GM13976 (cell line): ENCODE results near the gene UBE2O.

ENCODE experiments used
- DNase-seq: peaks from one replicate; pipeline ENCODE4 v3.0.0; 2012; ENCODE audit warnings: low spot score
- in situ Hi-C: fragments of 300-500 bp; cut with MboI; formaldehyde crosslinking; loops from one replicate; pipeline ENCODE4 v1.12.0; 2022; ENCODE audit warnings: low sequenced_read_pairs, mixed read lengths, inconsistent platforms; ENCODE audit not compliant: unreplicated experiment
- TF ChIP-seq, protein P1 (sequence below): IDR thresholded peaks from 2 replicates; pipeline ENCODE4 v1.5.1; 2012; ENCODE audit warnings: borderline replicate concordance, mild to moderate bottlenecking; ENCODE audit not compliant: insufficient read depth; ENCODE audit errors: extremely low read depth, missing control alignments, control extremely low read depth

Gene UBE2O

DNA sequence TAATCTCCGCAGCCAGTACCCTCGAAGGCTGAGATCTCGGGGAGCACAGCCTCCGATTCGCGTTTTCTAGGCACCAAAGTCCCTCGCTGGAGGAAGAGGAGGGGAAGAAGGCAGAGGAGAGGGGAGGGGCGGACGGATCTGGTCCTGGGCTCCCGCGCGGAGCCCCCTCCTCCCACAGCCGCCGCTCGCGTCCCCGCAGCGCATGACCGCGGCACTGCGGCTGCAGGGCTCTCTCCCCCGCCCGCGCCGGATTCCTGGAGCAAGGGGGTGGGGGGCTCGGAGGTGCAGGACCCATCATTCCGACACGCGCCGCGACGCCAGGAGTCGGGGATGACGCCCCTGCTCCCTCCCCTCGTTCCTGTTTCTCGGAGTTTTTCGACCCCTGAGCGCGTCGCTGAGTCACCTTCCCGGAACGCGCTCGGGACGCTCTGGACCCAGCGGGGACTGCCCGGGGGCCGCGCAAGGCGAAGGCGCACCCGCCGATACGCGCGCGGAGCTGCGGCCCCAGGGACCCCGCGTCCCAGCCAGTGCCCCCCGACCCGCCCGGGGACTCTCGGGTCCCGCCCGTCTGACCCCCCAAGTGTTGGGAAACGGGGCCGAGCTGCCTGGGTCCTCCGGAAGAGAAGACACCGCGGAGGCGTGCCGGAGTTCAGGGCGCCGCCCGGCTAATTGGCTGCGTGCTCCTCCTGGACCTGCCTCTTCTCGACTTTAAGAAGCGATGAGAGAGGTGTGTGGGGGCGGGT is 70.0 kb downstream of the UBE2O start:
- TF ChIP-seq, protein P1, sequence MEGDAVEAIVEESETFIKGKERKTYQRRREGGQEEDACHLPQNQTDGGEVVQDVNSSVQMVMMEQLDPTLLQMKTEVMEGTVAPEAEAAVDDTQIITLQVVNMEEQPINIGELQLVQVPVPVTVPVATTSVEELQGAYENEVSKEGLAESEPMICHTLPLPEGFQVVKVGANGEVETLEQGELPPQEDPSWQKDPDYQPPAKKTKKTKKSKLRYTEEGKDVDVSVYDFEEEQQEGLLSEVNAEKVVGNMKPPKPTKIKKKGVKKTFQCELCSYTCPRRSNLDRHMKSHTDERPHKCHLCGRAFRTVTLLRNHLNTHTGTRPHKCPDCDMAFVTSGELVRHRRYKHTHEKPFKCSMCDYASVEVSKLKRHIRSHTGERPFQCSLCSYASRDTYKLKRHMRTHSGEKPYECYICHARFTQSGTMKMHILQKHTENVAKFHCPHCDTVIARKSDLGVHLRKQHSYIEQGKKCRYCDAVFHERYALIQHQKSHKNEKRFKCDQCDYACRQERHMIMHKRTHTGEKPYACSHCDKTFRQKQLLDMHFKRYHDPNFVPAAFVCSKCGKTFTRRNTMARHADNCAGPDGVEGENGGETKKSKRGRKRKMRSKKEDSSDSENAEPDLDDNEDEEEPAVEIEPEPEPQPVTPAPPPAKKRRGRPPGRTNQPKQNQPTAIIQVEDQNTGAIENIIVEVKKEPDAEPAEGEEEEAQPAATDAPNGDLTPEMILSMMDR, result no peak
- peak; percentile 88 for DNase-seq
- in situ Hi-C loops, result no loop called here

DNA sequence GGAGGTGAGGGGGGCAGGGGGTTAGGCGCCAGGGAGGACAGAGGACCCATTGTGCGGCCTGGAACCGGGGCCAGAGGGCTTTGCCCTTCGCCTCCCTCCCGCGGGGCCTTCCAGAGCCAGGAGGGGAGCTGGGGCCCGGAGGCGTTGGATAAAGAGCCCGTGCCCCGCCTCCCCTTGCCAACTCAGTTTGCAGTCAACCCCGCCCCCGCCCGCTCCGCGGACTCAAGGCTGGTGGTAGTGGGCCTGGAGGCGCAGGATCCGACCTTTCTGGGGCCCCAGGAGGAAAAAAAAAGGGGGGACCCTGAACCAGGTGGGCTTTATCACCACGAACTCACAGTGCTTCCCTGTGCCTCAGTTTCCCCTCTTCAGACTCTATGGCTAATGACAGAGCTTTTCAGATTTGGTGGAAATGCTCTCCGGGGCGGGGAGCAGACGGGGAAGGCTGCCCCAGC is 70.6 kb downstream of the UBE2O start:
- in situ Hi-C loops, result no loop called here
- DNase-seq, result no peak
- TF ChIP-seq, protein P1, result no peak

DNA sequence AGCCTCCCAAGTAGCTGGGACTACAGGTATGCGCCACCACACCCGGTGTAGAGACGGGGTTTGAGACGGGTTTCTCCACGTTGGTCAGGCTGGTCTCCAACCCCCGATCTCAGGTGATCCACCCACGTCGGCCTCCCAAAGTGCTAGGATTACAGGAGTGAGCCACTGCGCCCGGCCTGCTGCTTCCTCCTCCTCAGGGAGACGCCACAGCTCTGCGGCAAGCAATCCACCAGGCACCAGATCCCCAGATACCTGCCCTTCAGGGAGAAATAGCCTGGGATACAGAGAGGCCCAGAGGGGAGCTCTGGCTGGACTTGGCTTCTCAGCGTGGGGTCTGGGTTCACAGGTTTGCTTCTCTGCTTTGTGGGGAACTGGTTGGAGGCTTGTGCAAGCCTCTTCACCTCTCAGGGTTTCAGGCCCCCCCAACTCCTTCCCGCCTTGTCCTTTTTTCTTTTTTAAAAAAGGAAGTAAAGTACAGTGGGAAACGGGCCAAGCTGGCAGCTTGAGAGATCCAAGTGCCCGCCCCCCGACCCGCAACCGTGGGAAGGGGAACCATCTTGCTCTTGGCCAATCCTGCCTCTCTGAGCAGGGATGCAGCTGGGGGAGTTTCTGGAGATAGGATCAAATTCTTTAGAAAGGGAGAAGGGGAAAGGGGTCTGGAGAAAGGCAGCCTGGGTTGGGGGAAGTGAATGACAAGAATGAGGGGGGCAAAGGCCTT is 71.2 kb downstream of the UBE2O start:
- no peak for DNase-seq
- TF ChIP-seq, protein P1, result no peak
- in situ Hi-C loops, result no loop called here

DNA sequence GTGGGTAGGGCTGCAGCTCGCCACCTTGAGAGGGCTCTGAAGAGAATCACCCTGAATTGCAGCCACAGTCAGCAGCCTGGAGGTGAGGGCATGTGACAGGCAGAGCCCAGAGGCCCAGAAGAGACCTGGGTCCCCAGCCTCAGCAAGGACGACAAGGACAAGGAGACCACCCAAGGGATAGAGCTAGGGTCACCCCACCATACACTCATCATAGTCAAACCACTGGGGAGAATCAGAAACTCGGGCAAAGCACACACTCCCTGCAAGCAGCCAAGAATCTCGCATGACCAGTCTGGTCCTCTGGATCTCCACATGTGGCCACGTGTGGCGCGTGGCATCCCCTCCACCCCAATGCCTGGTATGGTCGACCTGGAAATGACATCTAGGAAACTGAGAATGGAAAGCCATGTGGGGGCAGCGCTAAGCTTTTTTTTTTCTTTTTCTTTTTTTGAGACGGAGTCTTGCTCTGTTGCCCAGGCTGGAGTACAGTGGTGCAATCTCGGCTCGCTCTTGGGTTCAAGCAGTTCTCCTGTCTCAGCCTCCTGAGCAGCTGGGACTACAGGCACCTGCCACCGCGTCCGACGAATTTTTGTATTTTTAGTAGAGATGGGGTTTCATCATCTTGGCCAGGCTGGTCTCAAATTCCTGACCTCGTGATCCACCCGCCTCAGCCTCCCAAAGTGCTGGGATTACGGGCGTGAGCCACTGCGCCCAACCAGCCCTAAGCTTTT is 73.1 kb downstream of the UBE2O start:
- TF ChIP-seq, protein P1, result no peak
- no peak for DNase-seq
- in situ Hi-C loops, result no loop called here

DNA sequence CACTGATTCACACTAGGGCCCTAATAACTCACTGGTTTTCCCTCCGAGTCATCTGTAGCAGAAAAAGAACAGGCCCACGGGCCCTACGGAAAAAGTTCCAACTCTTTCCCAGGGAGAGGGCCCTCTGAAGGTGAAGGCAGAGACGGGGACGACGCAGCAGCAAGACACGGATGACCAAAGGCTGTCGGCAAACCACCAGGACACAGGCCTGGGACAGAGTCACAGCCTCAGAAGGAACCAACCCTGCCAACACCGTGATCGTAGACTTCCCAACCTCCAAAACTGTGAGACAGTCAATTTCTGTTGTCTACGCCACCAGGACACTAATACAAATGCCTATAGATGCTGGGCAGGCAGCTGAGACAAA is 73.7 kb downstream of the UBE2O start:
- in situ Hi-C loops, result no loop called here
- TF ChIP-seq, protein P1, result no peak
- no peak for DNase-seq

DNA sequence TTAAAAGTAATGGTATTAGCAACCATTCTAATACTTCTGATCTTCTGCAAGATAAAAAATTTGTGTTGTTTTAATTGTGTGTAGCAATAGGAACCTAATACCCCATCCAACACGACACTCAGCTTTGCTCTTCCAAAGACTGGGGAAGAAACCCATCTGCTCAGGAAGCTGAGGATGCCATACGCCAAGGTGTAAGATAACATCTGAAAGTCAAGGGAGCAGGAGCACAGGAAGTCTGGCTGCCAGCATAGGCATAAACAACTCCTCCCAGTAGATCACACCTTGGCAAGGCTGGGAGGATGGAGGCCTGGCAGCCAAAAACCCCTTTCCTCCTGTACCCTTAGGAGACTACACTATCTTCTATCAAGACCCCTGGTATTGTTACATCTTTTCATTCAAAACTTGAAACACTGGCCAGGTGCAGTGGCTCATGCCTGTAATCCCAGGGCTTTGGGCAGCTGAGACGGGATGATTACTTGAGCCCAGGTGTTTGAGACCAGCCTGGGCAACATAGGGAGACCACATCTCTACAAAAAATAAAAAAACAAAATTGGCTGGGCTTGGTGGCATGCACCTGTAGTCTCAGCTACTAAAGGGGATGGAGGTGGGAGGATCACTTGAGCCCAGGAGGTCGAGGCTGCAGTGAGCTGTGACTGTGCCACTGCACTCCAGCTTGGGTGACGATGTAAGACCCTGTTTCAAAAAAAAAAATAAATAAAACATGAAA is 74.2 kb downstream of the UBE2O start:
- in situ Hi-C loops, result no loop called here
- TF ChIP-seq, protein P1, result no peak
- no peak for DNase-seq
